Activated T-cell treated with anti-CD3 and anti-CD28 coated beads, Interleukin-2, amount 50 U/mL, for 1 hour (primary cell): ENCODE results near the gene SPPL2A.

Source experiments
- DNase-seq: peaks from one replicate; pipeline ENCODE4 v3.0.0-alpha.2; 2020

Gene SPPL2A

GRCh38 chr15:50686469-50687301, 78.8 kb downstream of the SPPL2A start, which contains the start of gene TRPM7:
Gene TRPM7 (minus strand): TSS chr15:50686797. CDS start chr15:50686533, 264 bp downstream.
- DNase-seq: peak; percentile 91

DNA sequence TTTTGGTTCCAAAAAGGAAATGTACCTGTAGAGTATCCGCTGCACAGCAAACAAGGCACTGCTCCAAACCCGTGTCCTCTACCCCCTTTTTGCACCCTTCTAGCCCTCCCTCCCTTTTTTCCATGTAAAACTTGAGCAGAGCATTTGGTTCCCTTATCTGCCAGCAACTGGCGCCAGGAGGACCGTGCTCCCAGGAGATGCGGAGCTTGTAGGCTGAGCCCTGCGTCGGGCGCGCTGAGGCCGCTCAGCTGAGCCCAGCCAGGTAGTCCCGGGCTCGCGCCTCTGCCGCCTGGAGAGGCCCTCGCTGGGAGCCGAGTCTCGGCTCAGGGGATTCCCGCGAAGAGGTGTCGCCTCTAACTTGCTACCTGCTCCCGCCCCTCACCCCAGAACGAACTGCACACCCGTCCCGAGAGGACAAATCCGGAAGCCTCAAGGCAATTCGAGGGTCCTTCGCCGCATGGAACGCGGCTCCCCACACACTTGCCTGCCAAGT, 79.5 kb downstream of the SPPL2A start:
- DNase-seq: peak; percentile 77

GRCh38 chr15:50685191-50685975, 80.1 kb downstream of the SPPL2A start:
- no peak for DNase-seq

- no peak for DNase-seq
These were observed 84.0 kb downstream of the SPPL2A start for GRCh38 chr15:50681467-50681866.

DNA sequence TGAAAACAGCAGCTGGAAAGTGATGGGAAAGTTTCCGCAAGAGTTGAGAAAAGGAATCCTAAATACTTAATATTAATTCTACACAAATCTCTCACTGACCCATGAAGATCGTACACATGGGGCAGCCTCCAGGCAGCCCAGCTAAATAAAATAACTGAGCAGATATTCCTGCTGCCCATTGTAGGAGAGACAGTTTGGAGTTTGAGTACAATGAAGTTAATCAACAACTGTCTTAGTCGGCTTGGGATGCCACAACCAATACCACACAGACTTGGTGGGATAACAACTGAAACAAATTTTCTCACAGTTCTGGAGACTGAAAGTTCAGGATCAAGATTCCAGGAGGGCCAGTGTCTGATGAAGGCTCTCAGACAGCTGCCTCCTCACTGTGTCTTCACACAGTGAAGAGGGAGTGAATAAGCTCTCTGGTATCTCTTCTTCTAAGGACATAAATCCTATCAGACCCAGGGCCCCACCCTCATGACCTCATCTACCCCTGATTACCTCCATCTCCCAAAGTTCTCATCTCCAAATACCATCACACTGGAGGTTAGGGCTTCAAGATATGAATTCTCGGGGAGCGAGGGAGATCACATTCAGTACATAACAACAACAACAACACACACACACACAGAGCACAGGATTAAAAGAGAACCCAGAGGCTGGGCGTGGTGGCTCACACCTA, 88.6 kb downstream of the SPPL2A start:
- no peak for DNase-seq

GRCh38 chr15:50675535-50676144, 89.9 kb downstream of the SPPL2A start:
- no peak for DNase-seq

- DNase-seq: no peak
These were observed 95.4 kb downstream of the SPPL2A start for GRCh38 chr15:50670115-50670514.

- no peak for DNase-seq
These were observed 95.9 kb downstream of the SPPL2A start for GRCh38 chr15:50669611-50670010.

DNA sequence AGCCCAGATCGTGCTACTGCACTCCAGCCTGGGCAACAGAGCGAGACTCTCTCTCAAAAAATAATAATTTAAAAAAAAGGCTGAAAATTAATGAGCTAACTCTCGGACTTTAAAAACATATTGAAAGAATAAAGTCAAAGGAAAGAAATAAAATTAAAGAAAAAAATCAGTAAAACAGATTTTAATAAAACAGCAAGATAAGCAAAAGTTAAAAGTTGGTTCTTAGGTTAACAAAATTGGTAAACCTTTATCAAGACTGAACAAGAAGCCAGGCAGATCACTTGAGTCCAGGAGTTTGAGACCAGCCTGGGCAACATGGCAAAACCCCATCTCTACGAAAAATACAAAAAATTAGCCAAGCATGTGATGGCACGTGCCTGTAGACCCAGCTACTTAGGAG, 99.6 kb downstream of the SPPL2A start:
- no peak for DNase-seq

GRCh38 chr15:50655555-50655954, 110.0 kb downstream of the SPPL2A start:
- no peak for DNase-seq

DNA sequence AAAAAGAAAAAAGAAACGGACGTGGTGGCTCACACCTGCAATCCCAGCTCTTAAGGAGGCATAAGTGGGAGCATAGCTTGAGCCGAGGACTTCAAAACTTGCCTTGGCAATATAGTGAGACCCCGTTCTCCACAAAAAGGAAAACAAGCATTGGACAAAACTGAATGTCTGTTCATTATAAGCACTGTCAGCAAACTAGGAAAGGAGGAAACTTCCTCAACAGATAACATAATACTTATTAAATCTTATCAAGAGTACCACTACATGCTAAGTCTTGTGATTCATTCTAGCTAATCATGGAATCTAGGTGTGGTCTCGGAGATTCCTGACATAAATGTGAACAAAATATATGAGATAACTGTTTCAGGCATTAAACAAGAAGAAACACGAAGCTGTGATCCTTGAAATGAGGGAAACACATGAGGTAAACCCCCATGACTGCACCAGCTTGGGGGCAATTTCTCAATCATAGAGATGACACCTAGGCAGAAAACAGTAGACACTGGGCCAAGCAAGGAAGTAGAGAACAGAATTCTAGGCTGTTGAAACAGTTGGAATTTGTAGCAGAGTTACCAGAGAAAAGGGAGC, 112.3 kb downstream of the SPPL2A start:
- no peak for DNase-seq

DNA sequence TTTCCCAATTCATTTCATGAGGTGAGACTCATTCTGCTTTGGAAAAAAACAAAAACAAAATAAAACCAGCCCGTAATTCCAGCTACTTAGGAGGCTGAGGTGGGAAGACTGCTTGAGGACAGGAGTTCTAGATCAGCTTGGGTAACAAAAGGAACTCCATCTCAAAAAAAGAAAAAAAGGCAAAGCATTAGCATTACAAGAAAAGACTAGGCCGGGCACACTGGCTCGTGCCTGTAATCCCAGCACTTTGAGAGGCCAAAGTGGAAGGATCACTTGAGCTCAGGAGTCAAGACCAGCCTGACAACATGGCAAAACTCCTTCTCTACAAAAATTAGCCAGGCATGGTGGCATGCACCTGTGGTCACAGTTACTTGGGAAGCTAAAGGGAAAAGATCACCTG, 112.8 kb downstream of the SPPL2A start:
- DNase-seq: no peak
